Astrocyte of the cerebellum (primary cell): ENCODE results near the gene TASP1.

Source experiments
- DNase-seq: peaks from one replicate; pipeline ENCODE4 v3.0.0-alpha.2; 2011; ENCODE audit warnings: low read depth
- H3K4me3 ChIP-seq: 2 replicates; pipeline ENCODE4 v1.5.1; 2011; ENCODE audit warnings: mild to moderate bottlenecking, low read depth, low read length, moderate library complexity
- in situ Hi-C: cut with HindIII; loops from 2 replicates; pipeline ENCODE4 v1.10.0; 2017; ENCODE audit warnings: low sequenced_read_pairs
- TF ChIP-seq, protein P1 (sequence below): IDR thresholded peaks from 2 replicates; pipeline ENCODE4 v1.5.1; 2012; ENCODE audit warnings: low read length, low read depth, moderate library complexity, mild to moderate bottlenecking; ENCODE audit errors: missing control alignments

TASP1 gene

DNA sequence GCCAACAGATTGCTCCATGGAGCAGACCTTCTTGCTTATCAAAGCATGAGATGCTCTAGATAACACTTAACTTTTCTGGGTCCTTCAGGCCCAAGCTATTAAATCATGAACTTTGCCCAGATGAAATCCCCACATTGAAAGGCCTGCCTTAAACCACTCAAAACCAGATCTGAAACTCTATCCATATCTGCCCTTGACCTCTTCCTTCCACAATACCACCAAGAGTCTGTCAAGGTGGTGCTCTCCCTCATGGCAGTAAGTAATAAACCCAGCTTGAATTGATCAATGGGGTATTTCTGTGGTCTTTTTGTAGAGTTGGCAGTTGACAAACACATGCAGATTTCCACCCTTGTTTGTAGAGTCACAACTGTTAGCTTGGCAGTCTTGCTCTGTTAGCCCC, 282.1 kb downstream of the TASP1 start:
- in situ Hi-C loops: no loop called here
- TF ChIP-seq, protein P1, sequence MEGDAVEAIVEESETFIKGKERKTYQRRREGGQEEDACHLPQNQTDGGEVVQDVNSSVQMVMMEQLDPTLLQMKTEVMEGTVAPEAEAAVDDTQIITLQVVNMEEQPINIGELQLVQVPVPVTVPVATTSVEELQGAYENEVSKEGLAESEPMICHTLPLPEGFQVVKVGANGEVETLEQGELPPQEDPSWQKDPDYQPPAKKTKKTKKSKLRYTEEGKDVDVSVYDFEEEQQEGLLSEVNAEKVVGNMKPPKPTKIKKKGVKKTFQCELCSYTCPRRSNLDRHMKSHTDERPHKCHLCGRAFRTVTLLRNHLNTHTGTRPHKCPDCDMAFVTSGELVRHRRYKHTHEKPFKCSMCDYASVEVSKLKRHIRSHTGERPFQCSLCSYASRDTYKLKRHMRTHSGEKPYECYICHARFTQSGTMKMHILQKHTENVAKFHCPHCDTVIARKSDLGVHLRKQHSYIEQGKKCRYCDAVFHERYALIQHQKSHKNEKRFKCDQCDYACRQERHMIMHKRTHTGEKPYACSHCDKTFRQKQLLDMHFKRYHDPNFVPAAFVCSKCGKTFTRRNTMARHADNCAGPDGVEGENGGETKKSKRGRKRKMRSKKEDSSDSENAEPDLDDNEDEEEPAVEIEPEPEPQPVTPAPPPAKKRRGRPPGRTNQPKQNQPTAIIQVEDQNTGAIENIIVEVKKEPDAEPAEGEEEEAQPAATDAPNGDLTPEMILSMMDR: no peak
- DNase-seq: no peak
- no peak overlapping the region for H3K4me3 ChIP-seq

GRCh38 chr20:13355941-13356486, 282.7 kb downstream of the TASP1 start:
- H3K4me3 ChIP-seq: no peak overlapping the region
- DNase-seq: no peak
- in situ Hi-C loops: no loop called here
- TF ChIP-seq, protein P1: no peak

GRCh38 chr20:13355411-13355810, 283.3 kb downstream of the TASP1 start:
- in situ Hi-C loops: no loop called here
- DNase-seq: no peak
- no peak overlapping the region for H3K4me3 ChIP-seq
- TF ChIP-seq, protein P1: no peak

DNA sequence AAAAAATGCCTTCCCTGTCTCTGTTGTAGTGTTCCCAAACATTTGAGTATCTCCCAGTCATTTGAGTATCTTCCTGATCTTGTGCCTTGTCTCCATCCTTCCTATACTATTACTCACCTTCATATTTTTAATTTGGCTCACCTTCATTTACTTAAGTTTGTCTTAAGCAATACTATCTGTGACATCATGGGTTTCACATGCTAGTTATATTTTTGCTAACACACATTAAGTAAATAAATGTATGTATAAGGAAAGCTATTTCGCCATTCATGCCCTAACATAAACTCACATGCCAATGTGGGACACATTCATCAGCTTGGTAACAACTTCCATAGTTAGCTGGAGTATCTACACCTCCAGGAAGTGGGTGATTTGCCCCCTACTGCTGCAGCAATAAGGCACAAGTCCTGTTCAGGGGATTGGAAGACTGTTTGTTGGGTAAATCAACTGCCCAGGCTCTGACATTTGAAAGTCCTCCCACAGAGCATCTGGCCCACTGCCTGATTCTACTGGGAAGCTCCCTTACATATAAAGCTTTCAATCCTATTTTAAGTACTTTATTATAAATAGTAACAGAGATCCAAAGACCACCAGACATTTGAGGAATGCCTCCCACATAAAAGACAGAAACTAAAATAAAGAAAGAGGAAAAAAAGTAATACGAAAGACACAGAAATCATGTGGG, 285.3 kb downstream of the TASP1 start:
- TF ChIP-seq, protein P1: no peak
- peak; percentile 19 for DNase-seq
- in situ Hi-C loops: no loop called here
- H3K4me3 ChIP-seq: no peak overlapping the region

- in situ Hi-C loops: no loop called here
- TF ChIP-seq, protein P1: no peak
- no peak overlapping the region for H3K4me3 ChIP-seq
- DNase-seq: no peak
These were observed 289.5 kb downstream of the TASP1 start for GRCh38 chr20:13349235-13349604.

DNA sequence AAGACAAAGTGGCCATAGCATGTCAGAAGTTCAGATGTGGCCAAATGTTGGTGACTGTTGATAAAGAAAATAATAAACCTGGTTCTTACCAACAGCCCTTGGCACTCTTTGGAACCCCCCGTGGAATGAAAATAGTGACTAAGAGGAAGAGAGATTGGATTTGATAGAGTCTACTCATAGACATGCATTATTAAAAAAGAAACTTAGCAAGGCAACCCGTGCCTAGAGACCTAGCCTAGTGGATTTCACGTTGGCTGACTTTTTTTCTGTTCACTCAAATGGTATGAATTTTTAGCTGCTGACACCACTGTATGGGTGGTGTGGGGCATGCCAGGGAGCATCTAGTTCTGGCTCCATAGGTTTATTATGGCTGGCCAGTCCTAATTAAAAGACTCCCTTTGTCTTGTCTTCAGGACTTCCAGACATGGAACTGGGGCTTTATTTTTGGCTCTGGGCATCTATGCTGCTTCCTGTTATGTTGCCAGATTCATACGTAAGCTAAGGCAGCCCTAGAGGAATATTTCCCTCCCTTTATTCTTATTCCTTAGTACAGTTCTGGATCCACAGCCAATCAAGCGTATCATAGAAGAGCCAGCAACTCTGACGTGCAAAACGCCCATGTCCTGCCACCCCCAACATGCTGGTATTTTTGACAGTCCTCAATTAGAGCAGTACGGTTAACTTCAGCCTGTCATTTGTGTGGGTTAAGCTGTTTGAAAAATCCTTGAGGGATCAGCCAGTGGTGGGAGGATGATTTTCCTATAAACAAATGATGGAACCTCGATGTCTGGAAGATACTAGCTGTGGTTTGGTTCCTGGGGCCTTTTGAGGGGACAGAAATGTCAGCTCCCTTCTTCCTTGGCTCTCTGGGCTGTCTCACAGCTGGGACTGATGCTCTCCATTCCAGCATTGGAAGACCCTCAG, 290.2 kb downstream of the TASP1 start:
- TF ChIP-seq, protein P1: no peak
- no peak for DNase-seq
- in situ Hi-C loops: no loop called here
- no peak overlapping the region for H3K4me3 ChIP-seq
